NT2/D1 (cell line): ENCODE measurements around the gene ARMC9.

ENCODE experiments used
- YY1 ChIP-seq: IDR thresholded peaks from 2 replicates; pipeline ENCODE4 v1.6.1; 2011; ENCODE audit not compliant: insufficient read length, insufficient read depth
- ZNF274 ChIP-seq: IDR thresholded peaks from 2 replicates; pipeline ENCODE4 v1.6.1; 2011; ENCODE audit warnings: mild to moderate bottlenecking, low read depth, low read length

DNA sequence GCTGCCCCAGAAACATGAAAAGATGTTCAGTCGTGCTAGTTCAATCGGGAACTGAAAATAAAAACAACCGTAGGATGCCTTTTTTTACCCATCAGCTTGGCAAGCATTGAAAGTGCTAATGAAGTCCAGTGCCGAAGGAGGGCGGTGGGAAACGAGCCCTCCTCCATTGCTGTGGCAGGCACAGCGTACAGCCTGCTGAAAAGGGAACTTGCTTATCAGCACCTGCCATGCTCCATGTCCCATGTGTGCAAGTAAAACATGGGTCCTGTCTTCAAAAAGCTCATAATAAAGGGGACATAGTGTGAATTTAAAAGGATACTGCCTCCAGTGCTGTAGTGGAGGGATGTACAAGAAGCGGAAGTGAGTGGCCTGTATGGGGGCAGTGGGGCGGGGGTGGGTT lies 82.4 kb downstream of the ARMC9 start:
- TF ChIP-seq ZNF274 (no peak), YY1 (no peak)
